ENCODE results near the gene TCEANC. TPM values are rescaled to one million over a fixed set of nuclear protein-coding genes. Genes with fewer than 3 reads are reported as not detected.
"Not testable (repeated sequence)": the region's sequence is repeated elsewhere in the genome, so short reads cannot be mapped to it uniquely, and the experiment has no call there.

The TCEANC gene
- total RNA-seq, 2 donors from 2014 or later, result 2.6 to 9.6 TPM

DNA sequence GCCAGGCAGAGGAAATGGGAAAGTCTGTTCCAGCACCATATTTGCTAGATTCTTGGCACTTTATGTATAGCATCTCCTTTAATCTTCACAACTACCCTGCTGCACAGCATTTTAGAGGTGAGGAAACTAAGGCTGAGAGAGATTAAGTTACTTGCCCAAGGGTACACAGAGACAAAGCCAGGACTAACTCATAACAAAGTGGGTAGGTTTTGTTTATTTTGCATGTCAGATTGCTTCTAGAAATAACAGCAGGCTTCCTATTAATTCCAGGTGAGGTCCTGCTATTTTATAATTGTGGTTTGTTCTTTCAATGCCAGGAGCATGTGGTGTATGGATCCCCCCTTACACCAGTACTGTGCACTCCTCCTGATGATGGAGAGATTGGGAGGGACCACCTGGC lies 15.0 kb downstream of the TCEANC start:
- Histone ChIP-seq H3K27ac (no peak overlapping the region), H3K27me3 (replicated peaks; ENCODE audit: insufficient read depth) (no peaks in the 10 kb centered on the region), H3K4me3 (no peak overlapping the region), H3K9me3 (no peaks in the 10 kb centered on the region), H3K4me1 (ENCODE audit: control insufficient read depth in 1 of 2, low read depth in 2 of 2) (peaks cover 6 to 30% of the 10 kb centered on the region in 2 donors), H3K36me3 (no peaks in the 10 kb centered on the region)
- ATAC-seq (ENCODE audit: insufficient number of reproducible peaks, low FRiP score, low read depth), result no peak
- TF ChIP-seq, protein P1, sequence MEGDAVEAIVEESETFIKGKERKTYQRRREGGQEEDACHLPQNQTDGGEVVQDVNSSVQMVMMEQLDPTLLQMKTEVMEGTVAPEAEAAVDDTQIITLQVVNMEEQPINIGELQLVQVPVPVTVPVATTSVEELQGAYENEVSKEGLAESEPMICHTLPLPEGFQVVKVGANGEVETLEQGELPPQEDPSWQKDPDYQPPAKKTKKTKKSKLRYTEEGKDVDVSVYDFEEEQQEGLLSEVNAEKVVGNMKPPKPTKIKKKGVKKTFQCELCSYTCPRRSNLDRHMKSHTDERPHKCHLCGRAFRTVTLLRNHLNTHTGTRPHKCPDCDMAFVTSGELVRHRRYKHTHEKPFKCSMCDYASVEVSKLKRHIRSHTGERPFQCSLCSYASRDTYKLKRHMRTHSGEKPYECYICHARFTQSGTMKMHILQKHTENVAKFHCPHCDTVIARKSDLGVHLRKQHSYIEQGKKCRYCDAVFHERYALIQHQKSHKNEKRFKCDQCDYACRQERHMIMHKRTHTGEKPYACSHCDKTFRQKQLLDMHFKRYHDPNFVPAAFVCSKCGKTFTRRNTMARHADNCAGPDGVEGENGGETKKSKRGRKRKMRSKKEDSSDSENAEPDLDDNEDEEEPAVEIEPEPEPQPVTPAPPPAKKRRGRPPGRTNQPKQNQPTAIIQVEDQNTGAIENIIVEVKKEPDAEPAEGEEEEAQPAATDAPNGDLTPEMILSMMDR (IDR thresholded peaks at IDR 0.05), result no peak
- DNase-seq (ENCODE audit: low spot score), result no peak

DNA sequence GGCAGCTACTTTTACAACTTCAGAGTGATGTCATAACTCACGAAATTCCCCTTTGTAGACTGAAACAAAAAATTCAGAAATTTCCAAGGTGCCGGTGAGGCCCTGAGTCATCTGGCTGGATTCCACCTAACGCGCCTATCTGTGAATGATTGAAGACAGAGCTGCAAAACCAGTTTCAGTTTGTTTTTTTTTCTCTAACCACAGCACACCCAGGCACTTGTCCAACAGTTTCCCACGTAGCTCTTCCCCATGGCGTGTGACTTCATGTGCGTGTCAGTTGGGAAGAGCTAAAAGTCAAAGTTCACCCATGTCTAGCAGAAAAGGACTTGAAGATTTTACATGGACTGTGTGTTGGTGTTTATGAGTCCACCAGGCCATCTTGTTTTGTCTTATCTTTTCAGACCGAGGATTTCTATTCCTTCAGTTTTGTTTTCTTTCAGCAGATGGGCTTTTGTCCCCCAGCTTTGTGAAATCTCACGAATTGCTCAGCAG lies 16.4 kb downstream of the TCEANC start:
- no peaks in the 10 kb centered on the region for H3K36me3 ChIP-seq
- ATAC-seq (ENCODE audit: insufficient number of reproducible peaks, low FRiP score, low read depth) (no peak), DNase-seq (ENCODE audit: low spot score) (no peak)
- no peaks in the 10 kb centered on the region for H3K9me3 ChIP-seq
- peak overlapping the region; percentile 47 for H3K4me3 ChIP-seq
- TF ChIP-seq, protein P1 (IDR thresholded peaks at IDR 0.05), result no peak
- no peak overlapping the region for H3K27ac ChIP-seq
- peaks cover 6 to 21% of the 10 kb centered on the region in 2 donors for H3K4me1 ChIP-seq (ENCODE audit: control insufficient read depth in 1 of 2, low read depth in 2 of 2)
- H3K27me3 ChIP-seq (replicated peaks; ENCODE audit: insufficient read depth), result no peaks in the 10 kb centered on the region

DNA sequence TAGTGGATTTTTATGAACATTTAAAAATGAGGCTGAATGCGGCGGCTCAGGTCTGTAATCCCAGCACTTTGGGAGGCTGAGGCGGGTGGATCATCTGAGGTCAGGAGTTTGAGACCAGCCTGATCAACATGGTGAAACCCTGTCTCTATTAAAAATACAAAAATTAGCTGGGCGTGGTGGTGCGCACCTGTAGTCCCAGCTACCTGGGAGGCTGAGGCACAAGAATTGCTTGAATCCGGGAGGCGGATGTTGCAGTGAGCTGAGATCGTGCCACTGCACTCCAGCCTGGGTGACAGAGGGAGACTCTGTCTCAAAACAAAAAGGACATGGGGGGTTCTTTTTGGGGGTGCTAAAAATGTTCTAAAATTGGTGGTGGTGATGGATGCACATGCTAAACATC lies 16.8 kb downstream of the TCEANC start:
- H3K27me3 ChIP-seq (replicated peaks; ENCODE audit: insufficient read depth); H3K36me3 ChIP-seq; H3K9me3 ChIP-seq; DNase-seq (ENCODE audit: low spot score); ATAC-seq (ENCODE audit: insufficient number of reproducible peaks, low FRiP score, low read depth); H3K4me3 ChIP-seq; H3K27ac ChIP-seq: not testable (repeated sequence)
- peaks cover 3 to 16% of the 10 kb centered on the region in 2 donors for H3K4me1 ChIP-seq (ENCODE audit: control insufficient read depth in 1 of 2, low read depth in 2 of 2)

DNA sequence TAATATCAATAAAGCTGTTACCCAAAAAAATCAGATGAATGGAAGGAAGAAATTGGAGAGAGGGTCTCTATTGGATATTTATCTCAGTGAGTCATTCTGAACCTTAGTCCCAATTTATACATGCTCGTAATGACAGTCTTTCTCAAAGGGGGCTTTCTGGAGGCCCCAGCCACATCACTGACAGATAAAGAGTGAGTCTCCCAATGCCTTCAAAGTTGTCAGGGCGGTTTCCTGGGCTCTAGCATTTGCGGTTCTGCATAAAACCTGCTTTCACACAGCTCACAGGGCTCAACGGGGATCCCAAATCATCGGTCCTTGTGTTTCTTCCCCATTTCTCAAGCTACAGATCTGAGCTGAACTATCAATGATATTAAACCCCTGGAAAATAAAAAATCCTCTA lies 17.3 kb downstream of the TCEANC start:
- no peak overlapping the region for H3K4me3 ChIP-seq
- H3K27me3 ChIP-seq (replicated peaks; ENCODE audit: insufficient read depth), result no peaks in the 10 kb centered on the region
- no peaks in the 10 kb centered on the region for H3K36me3 ChIP-seq
- peaks cover 0 to 12% of the 10 kb centered on the region in 2 donors for H3K4me1 ChIP-seq (ENCODE audit: control insufficient read depth in 1 of 2, low read depth in 2 of 2)
- no peak overlapping the region for H3K27ac ChIP-seq
- DNase-seq (ENCODE audit: low spot score), result no peak
- TF ChIP-seq, protein P1 (IDR thresholded peaks at IDR 0.05), result no peak
- no peaks in the 10 kb centered on the region for H3K9me3 ChIP-seq
- ATAC-seq (ENCODE audit: insufficient number of reproducible peaks, low FRiP score, low read depth), result no peak

DNA sequence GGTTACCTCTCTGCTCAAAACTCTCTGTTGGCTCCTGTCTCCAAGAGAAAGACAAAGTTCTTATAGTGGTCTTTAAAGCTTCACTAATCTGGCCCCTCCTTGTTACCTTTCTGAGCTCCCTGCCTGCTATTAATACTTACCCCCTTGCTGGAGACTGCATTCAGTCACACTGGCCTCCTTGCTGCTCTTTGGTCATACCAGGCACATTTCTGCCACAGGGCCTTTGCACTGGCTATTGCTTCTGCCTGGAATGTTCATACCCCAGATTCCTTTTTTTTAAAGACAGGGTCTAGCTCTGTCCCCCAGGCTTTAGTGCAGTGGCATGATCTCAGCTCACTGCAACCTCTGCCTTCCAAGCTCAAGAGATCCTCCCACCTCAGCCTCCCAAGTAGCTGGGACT lies 20.1 kb downstream of the TCEANC start:
- ATAC-seq (ENCODE audit: insufficient number of reproducible peaks, low FRiP score, low read depth) (no peak), DNase-seq (ENCODE audit: low spot score) (no peak)
- Histone ChIP-seq H3K4me1 (ENCODE audit: control insufficient read depth in 1 of 2, low read depth in 2 of 2) (no peaks in the 10 kb centered on the region), H3K9me3 (no peaks in the 10 kb centered on the region), H3K4me3 (no peak overlapping the region), H3K27me3 (replicated peaks; ENCODE audit: insufficient read depth) (no peaks in the 10 kb centered on the region), H3K27ac (no peak overlapping the region), H3K36me3 (no peaks in the 10 kb centered on the region)
- TF ChIP-seq, protein P1 (IDR thresholded peaks at IDR 0.05), result no peak

DNA sequence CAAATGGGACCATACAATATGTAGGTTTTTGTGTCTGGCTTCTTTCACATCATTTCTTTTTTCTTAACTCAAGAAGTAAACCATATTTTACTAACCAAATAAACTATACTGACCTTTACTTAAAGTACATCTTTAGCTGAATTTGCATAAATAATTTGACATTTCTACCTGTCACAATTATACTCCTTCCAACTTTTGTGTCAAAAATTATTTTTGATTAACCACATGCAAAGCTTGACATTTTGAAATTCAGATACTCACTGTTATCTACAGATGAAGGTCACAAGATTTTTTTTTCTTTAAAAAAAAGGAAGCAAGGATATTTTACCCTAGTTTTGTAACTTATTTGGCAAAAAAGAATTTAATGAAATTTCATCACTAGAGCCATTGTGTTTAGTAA lies 23.9 kb downstream of the TCEANC start:
- H3K36me3 ChIP-seq, result no peaks in the 10 kb centered on the region
- H3K4me3 ChIP-seq, result no peak overlapping the region
- no peaks in the 10 kb centered on the region for H3K27me3 ChIP-seq (replicated peaks; ENCODE audit: insufficient read depth)
- no peaks in the 10 kb centered on the region for H3K9me3 ChIP-seq
- DNase-seq (ENCODE audit: low spot score) (no peak), ATAC-seq (ENCODE audit: insufficient number of reproducible peaks, low FRiP score, low read depth) (no peak)
- TF ChIP-seq, protein P1 (IDR thresholded peaks at IDR 0.05), result no peak
- H3K27ac ChIP-seq, result no peak overlapping the region
- H3K4me1 ChIP-seq (ENCODE audit: control insufficient read depth in 1 of 2, low read depth in 2 of 2), result no peaks in the 10 kb centered on the region

DNA sequence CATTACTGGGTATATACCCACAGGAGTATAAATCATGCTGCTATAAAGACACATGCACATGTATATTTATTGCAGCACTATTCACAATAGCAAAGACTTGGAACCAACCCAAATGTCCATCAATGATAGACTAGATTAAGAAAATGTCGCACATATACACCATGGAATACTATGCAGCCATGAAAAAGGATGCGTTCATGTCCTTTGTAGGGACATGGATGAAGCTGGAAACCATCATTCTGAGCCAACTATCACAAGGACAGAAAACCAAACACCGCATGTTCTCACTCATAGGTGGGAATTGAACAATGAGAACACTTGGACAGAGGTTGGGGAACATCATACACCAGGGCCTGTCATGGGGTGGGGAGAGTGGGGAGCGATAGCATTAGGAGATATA lies 26.8 kb downstream of the TCEANC start:
- DNase-seq (ENCODE audit: low spot score); H3K9me3 ChIP-seq; H3K4me3 ChIP-seq; H3K36me3 ChIP-seq; H3K27me3 ChIP-seq (replicated peaks; ENCODE audit: insufficient read depth); H3K27ac ChIP-seq; H3K4me1 ChIP-seq (ENCODE audit: control insufficient read depth in 1 of 2, low read depth in 2 of 2); ATAC-seq (ENCODE audit: insufficient number of reproducible peaks, low FRiP score, low read depth): not testable (repeated sequence)
